Activated naive CD4-positive, alpha-beta T cell treated with anti-CD3 and anti-CD28 coated beads, Interleukin-2, amount 50 U/mL, for 24 hours (primary cell): ENCODE measurements around the gene CELF4.

Experiments used
- H3K27ac Mint-ChIP-seq: one replicate; pipeline ENCODE4 v1.8.0; 2021; ENCODE audit warnings: mild to moderate bottlenecking, mixed read lengths
- H3K27me3 Mint-ChIP-seq: one replicate; pipeline ENCODE4 v1.8.0; 2021; ENCODE audit warnings: mixed read lengths
- H3K36me3 Mint-ChIP-seq: one replicate; pipeline ENCODE4 v1.8.0; 2021; ENCODE audit warnings: mixed read lengths
- H3K4me1 Mint-ChIP-seq: one replicate; pipeline ENCODE4 v1.8.0; 2021; ENCODE audit warnings: mixed read lengths
- H3K4me3 Mint-ChIP-seq: one replicate; pipeline ENCODE4 v1.8.0; 2021; ENCODE audit warnings: mild to moderate bottlenecking, mixed read lengths
- H3K9me3 Mint-ChIP-seq: one replicate; pipeline ENCODE4 v1.8.0; 2021; ENCODE audit warnings: mixed read lengths

The CELF4 gene

DNA sequence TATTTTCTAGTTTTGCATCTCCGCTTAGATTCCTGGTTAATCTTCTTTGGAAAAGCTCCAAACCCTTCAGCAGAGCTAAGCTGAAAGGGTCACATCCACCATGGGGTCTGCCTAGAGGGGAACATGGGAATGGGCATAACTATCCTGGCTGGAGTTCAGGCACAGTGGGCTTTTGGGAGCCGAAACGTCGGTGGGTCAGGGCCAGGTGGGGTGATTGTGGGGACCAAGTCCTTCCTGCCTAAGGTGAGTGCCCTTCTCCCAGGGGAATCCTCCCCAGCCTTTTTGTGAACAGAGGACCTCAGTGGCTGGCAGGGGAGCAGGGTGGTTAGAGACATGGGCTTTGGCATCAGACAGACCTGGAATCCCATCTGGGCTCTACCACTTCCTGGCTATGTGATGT, 60.3 kb downstream of the CELF4 start:
- H3K36me3 Mint-ChIP-seq: no peaks in the 10 kb centered on the region
- H3K27me3 Mint-ChIP-seq: no peaks in the 10 kb centered on the region
- no peak overlapping the region for H3K4me3 Mint-ChIP-seq
- H3K27ac Mint-ChIP-seq: no peak overlapping the region
- H3K4me1 Mint-ChIP-seq: no peaks in the 10 kb centered on the region
- no peaks in the 10 kb centered on the region for H3K9me3 Mint-ChIP-seq

DNA sequence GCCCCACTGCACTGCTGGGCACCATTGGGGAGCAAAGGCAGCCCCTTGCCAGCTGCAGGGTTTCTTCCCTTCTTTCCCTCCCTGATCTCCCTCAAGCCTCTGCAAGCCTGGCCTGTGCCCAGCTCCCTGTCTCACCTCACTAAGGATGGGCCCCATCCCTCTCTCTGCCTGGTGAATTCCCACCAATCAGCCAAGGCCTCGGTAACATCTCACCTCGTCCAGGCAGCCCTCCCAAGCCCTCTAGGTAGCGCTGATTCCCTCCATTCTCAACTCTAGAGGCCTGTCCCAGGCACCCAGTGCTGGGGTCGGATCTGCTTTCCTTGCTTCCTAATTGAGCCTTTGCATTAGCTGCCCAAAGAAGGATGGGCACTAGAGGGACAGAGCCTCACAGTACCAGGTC, 63.0 kb downstream of the CELF4 start:
- Mint-ChIP-seq H3K36me3 (no peaks in the 10 kb centered on the region), H3K4me3 (no peak overlapping the region), H3K9me3 (no peaks in the 10 kb centered on the region), H3K27ac (no peak overlapping the region), H3K4me1 (no peaks in the 10 kb centered on the region), H3K27me3 (peaks cover 1% of the 10 kb centered on the region)

GRCh38 chr18:37502036-37502435, 63.6 kb downstream of the CELF4 start:
- Mint-ChIP-seq H3K4me3 (no peak overlapping the region), H3K27ac (no peak overlapping the region), H3K36me3 (no peaks in the 10 kb centered on the region), H3K9me3 (no peaks in the 10 kb centered on the region), H3K27me3 (peaks cover 1% of the 10 kb centered on the region), H3K4me1 (no peaks in the 10 kb centered on the region)

GRCh38 chr18:37501136-37501535, 64.5 kb downstream of the CELF4 start:
- Mint-ChIP-seq H3K27me3 (peaks cover 1% of the 10 kb centered on the region), H3K36me3 (no peaks in the 10 kb centered on the region), H3K27ac (no peak overlapping the region), H3K9me3 (no peaks in the 10 kb centered on the region), H3K4me3 (no peak overlapping the region), H3K4me1 (no peaks in the 10 kb centered on the region)

DNA sequence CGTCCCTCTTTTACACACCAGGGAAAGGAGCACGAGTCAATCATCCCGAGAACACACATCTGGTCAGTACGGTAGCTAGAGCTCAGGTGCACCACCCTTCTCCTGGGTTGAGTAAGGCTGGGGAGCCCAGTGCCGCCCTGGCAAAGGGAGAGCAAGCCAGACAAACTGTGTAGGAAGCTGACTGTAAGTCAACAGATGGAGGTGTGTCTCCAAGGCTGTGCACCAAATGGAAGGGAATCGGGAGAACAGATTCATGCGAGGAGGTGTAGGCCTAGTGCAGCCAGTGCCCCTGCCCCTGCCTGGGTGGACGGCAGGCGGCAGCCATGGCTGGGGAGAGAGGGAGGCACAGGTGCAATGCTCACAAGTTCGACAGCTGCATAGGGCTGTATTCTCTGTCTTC, 65.7 kb downstream of the CELF4 start:
- Mint-ChIP-seq H3K4me1 (no peaks in the 10 kb centered on the region), H3K27ac (no peak overlapping the region), H3K36me3 (no peaks in the 10 kb centered on the region), H3K9me3 (no peaks in the 10 kb centered on the region), H3K4me3 (no peak overlapping the region), H3K27me3 (peaks cover 1% of the 10 kb centered on the region)

GRCh38 chr18:37499044-37499443, 66.6 kb downstream of the CELF4 start:
- Mint-ChIP-seq H3K9me3 (no peaks in the 10 kb centered on the region), H3K27ac (no peak overlapping the region), H3K4me1 (no peaks in the 10 kb centered on the region), H3K36me3 (no peaks in the 10 kb centered on the region), H3K27me3 (peaks cover 1% of the 10 kb centered on the region), H3K4me3 (no peak overlapping the region)

DNA sequence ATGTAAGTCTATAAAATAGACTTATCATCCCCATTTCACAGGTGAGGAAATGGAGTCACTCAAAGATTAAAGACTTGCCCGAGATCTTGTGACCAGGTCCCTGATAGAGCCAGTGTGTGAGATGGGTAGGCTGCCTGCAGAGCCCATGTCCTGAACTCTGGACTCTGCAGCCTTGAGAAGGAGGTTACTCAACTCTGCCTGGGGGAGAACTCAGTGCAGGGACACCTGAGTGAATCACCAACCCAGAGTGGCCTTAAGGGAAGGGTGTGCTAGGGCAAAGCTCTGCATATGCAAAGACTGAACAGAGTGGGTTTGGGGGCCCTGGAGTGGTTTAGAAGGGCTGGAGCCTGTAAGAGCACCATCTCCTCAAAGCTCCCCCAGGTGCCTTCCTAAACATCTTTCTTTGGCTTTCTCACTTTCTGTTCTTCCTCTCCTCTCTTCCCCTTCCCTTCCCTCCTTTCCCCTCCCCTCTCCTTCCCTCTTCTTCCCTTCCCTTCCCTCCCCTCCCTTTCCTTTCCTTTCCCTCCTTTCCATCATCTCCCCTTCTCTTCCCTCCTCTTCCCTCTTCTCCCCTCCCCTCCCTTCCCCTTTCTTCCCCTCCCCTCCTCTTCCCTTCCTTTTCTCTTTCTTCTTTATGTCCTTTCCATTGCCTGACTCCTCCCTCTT, 67.6 kb downstream of the CELF4 start:
- Mint-ChIP-seq H3K27ac (no peak overlapping the region), H3K4me3 (no peak overlapping the region), H3K4me1 (no peaks in the 10 kb centered on the region), H3K9me3 (no peaks in the 10 kb centered on the region), H3K27me3 (peaks cover 2% of the 10 kb centered on the region), H3K36me3 (no peaks in the 10 kb centered on the region)

DNA sequence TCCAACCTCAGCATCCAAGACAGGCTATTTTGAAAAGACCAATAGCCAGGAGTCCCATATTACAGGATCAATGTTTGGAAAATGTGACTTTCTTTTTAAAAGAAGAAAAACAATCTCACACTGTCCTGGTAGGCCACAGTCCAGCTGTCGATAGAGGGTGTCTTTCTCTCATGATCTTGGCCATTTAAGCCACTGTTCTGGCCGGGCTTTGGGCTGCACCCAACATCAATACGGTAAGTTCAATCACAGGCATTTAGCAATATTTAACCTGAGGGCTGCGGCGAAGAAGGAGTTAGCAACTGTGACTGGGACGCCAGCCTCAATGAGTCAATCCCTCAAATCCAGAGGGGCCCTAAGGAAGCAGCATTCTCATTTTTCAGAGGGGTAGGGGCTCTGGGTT, 69.0 kb downstream of the CELF4 start:
- no peak overlapping the region for H3K4me3 Mint-ChIP-seq
- H3K36me3 Mint-ChIP-seq: no peaks in the 10 kb centered on the region
- H3K27me3 Mint-ChIP-seq: peaks cover 2% of the 10 kb centered on the region
- H3K4me1 Mint-ChIP-seq: no peaks in the 10 kb centered on the region
- no peak overlapping the region for H3K27ac Mint-ChIP-seq
- H3K9me3 Mint-ChIP-seq: no peaks in the 10 kb centered on the region

GRCh38 chr18:37495354-37495753, 70.2 kb downstream of the CELF4 start:
- Mint-ChIP-seq H3K27me3 (peaks cover 5% of the 10 kb centered on the region), H3K4me1 (no peaks in the 10 kb centered on the region), H3K9me3 (no peaks in the 10 kb centered on the region), H3K4me3 (no peak overlapping the region), H3K27ac (no peak overlapping the region), H3K36me3 (no peaks in the 10 kb centered on the region)

- Mint-ChIP-seq H3K4me1 (no peaks in the 10 kb centered on the region), H3K4me3 (no peak overlapping the region), H3K27ac (no peak overlapping the region), H3K9me3 (no peaks in the 10 kb centered on the region), H3K27me3 (peaks cover 8% of the 10 kb centered on the region), H3K36me3 (no peaks in the 10 kb centered on the region)
Observed at GRCh38 chr18:37494406-37494805, 71.2 kb downstream of the CELF4 start.

DNA sequence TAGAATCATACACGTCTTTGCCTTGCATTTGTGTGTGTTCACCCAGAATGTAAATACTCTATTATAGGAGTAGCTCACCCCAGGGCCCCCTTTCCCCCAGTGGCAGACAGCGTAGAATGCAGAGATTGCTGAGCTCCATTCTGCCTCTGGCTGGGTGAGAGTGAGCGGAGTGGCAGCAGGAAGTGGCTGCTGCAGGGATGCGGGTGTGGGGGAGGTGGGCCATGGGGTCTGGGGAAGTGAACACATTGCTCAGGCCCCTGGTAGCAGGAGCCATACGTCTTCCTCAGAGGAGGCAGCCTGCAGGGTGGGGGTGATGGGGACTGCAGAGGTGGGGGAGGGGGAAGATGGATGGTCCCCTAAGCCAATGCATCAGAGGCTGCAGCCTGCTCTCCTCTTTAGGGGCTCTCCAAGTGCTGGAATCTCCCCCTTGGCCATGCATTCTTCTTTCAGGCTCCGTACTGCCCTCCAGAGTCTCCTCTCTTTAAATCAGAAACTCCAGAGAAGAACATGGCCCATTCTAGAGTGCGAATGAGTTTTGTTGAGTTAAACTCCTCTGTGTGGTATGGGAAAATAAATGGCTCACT, 72.2 kb downstream of the CELF4 start:
- Mint-ChIP-seq H3K36me3 (no peaks in the 10 kb centered on the region), H3K9me3 (no peaks in the 10 kb centered on the region), H3K27me3 (peaks cover 9% of the 10 kb centered on the region), H3K27ac (no peak overlapping the region), H3K4me1 (no peaks in the 10 kb centered on the region), H3K4me3 (no peak overlapping the region)

DNA sequence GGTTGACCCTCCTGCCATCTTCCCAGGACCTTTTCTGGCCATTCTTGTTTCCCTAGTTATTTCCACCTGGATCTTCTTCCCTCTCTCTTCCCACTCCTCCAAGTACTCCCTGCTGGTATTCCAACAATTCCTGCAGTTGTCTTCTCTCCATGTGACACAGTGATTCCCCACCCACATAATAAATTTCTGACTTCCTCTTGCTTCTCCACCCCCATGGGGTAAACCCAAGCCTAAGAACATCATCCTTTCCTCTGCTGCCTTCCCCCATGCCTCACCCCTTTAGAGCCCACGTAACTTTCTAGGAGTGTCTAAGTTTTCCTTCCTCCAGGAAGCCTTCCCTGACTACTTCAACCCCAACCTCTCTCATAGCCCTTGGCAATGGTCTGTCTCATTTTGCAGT, 72.6 kb downstream of the CELF4 start:
- no peaks in the 10 kb centered on the region for H3K36me3 Mint-ChIP-seq
- no peaks in the 10 kb centered on the region for H3K4me1 Mint-ChIP-seq
- no peaks in the 10 kb centered on the region for H3K9me3 Mint-ChIP-seq
- H3K4me3 Mint-ChIP-seq: no peak overlapping the region
- H3K27me3 Mint-ChIP-seq: peaks cover 14% of the 10 kb centered on the region
- H3K27ac Mint-ChIP-seq: no peak overlapping the region

DNA sequence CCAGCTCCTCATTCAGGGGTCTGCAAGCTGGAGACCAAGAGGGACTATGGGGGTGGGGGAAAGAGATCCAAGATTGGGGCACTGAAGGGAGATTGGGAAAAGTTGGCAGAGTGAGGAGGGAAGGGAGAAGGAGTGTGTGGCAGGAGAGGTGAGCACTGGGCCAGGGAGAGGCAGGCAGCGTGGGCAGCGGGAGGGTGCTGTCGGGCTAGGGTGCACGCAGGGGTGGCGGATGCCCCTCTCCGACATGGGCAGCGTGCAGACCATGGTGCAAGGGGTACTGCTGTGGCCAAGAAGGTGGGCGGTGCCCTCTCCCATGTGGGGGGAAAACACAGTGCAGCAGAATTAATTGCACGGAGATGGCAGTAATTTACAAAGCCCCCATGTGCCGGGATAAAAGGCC, 74.1 kb downstream of the CELF4 start:
- no peaks in the 10 kb centered on the region for H3K9me3 Mint-ChIP-seq
- no peak overlapping the region for H3K27ac Mint-ChIP-seq
- H3K27me3 Mint-ChIP-seq: peaks cover 28% of the 10 kb centered on the region

DNA sequence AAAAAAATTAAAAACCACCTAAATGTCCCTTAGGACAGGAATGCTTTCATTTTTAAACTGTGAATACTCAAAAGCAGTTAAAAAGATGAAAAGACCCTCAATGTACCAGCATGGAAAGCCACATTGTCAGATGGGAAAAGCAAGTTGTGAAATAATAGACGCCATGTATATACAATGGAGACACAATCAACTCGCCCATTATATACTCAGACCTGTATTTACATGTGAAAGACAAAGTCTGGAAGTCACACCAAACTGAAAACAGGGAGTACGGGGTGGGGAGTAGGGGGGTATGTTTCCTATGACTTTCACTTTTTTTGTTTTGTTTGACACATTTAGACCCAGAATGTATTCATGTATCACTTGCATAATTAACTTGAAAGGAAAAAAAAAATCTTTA, 75.6 kb downstream of the CELF4 start:
- H3K27me3 Mint-ChIP-seq: peaks cover 36% of the 10 kb centered on the region
- H3K4me3 Mint-ChIP-seq: no peak overlapping the region
- H3K27ac Mint-ChIP-seq: no peak overlapping the region
- no peaks in the 10 kb centered on the region for H3K9me3 Mint-ChIP-seq
- peaks cover 9% of the 10 kb centered on the region for H3K4me1 Mint-ChIP-seq
- no peaks in the 10 kb centered on the region for H3K36me3 Mint-ChIP-seq

More for the DNA sequence above, 74.1 kb downstream of the CELF4 start:
- Mint-ChIP-seq H3K36me3 (no peaks in the 10 kb centered on the region), H3K4me3 (no peak overlapping the region), H3K4me1 (peaks cover 3% of the 10 kb centered on the region)

GRCh38 chr18:37489011-37489410, 76.6 kb downstream of the CELF4 start:
- H3K27me3 Mint-ChIP-seq: peaks cover 43% of the 10 kb centered on the region

DNA sequence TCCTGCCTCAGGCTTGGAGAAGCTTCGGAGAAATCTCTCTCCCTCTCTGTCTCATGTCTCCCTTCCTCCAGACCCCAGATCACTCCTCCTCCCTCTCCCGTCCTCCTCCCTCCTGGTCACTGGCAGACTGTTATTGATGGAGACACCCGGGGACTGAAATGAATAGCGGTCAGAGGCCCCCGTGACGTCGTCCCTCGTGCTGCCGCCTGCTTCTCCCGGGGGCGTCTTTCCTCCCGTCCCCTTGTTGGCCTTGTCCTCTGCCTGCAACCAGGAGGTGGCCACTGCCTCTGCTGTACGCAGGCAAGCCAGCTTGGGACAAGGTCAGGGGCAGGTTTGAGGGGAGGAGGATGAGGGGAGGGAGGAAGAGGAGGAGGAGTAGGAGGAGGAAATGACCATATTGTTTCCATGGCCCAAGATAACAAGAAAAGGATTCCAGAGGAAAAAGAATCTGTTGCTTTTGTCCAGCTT, 78.2 kb downstream of the CELF4 start:
- Mint-ChIP-seq H3K9me3 (peaks cover 5% of the 10 kb centered on the region), H3K27ac (no peak overlapping the region), H3K27me3 (peaks cover 45% of the 10 kb centered on the region), H3K36me3 (no peaks in the 10 kb centered on the region), H3K4me3 (no peak overlapping the region), H3K4me1 (peaks cover 9% of the 10 kb centered on the region)

More at GRCh38 chr18:37489011-37489410, 76.6 kb downstream of the CELF4 start:
- no peak overlapping the region for H3K4me3 Mint-ChIP-seq
- no peaks in the 10 kb centered on the region for H3K36me3 Mint-ChIP-seq
- peaks cover 2% of the 10 kb centered on the region for H3K9me3 Mint-ChIP-seq
- no peak overlapping the region for H3K27ac Mint-ChIP-seq
- peaks cover 9% of the 10 kb centered on the region for H3K4me1 Mint-ChIP-seq

DNA sequence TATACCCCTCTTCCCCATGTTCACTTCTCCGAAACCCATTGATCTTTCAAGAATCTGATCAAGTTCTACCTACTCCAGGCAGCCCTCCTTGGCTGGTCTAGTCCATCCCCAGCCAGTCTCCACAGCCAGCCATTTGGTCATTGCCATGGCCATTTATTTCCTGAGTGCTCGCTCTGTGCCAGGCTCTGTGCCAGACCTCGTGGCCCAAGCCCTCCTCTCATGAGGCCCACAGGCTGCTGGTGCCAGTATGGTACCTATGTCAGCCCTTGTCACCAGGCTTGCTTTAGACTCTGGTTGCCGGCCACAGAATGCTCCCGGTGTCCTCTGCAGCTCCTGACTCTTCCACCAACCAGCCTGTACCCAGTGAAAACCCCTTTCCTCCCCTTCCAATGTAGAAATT, 78.8 kb downstream of the CELF4 start:
- H3K36me3 Mint-ChIP-seq: no peaks in the 10 kb centered on the region
- H3K27ac Mint-ChIP-seq: no peak overlapping the region
- H3K9me3 Mint-ChIP-seq: peaks cover 5% of the 10 kb centered on the region
- no peak overlapping the region for H3K4me3 Mint-ChIP-seq
- H3K27me3 Mint-ChIP-seq: peaks cover 47% of the 10 kb centered on the region
- peaks cover 9% of the 10 kb centered on the region for H3K4me1 Mint-ChIP-seq
